K562 (cell line): ENCODE measurements around the gene TSC22D2. TPM values are rescaled to one million over a fixed set of nuclear protein-coding genes. Genes with fewer than 3 reads are reported as not detected.

Experiments
- CHD2 ChIP-seq: IDR thresholded peaks from 2 replicates; pipeline ENCODE4 v1.6.1; 2011; ENCODE audit warnings: low read depth, low read length
- DACH1 ChIP-seq: fragments of 450-650 bp; IDR thresholded peaks from 2 replicates; pipeline ENCODE4 v1.6.1; 2018; ENCODE audit not compliant: partially characterized antibody
- DNMT1 ChIP-seq: fragments of 450-650 bp; IDR thresholded peaks from 2 replicates; pipeline ENCODE4 v1.6.1; 2016; ENCODE audit warnings: antibody characterized with exemption, mild to moderate bottlenecking
- ILF3 ChIP-seq: fragments of 450-650 bp; IDR thresholded peaks from 2 replicates; pipeline ENCODE4 v1.6.1; 2018; ENCODE audit warnings: antibody characterized with exemption, mild to moderate bottlenecking, moderate library complexity, borderline replicate concordance
- KAT2B ChIP-seq: IDR thresholded peaks from one replicate; pipeline ENCODE4 v1.6.1; 2012; ENCODE audit warnings: low read depth, mild to moderate bottlenecking, control low read depth, inconsistent platforms, low read length, moderate library complexity
- SIN3B ChIP-seq: fragments of 450-650 bp; IDR thresholded peaks from 2 replicates; pipeline ENCODE4 v1.6.1; 2017; ENCODE audit warnings: low read depth, mild to moderate bottlenecking, moderate library complexity
- SP1 ChIP-seq: sonication (generic); formaldehyde crosslinking; IDR thresholded peaks from 2 replicates; pipeline ENCODE4 v1.8.1; 2022; ENCODE audit warnings: mild to moderate bottlenecking, missing genetic modification reagents
- TAF15 ChIP-seq: fragments of 200-400 bp; formaldehyde crosslinking; IDR thresholded peaks from 2 replicates; pipeline ENCODE4 v1.6.1; 2017; ENCODE audit warnings: mild to moderate bottlenecking, low read depth, low read length, moderate library complexity
- ZBTB8A ChIP-seq: fragments of 450-650 bp; IDR thresholded peaks from 2 replicates; pipeline ENCODE4 v1.6.1; 2018; ENCODE audit warnings: mild to moderate bottlenecking, moderate library complexity; ENCODE audit not compliant: partially characterized antibody
- ZEB2 ChIP-seq: fragments of 450-650 bp; IDR thresholded peaks from 2 replicates; pipeline ENCODE4 v1.6.1; 2016
- ZKSCAN3 ChIP-seq: fragments of 250-450 bp; sonication (Bioruptor Pico); IDR thresholded peaks from 2 replicates; pipeline ENCODE4 v1.4.0; 2020
- ZNF143 ChIP-seq: sonication (generic); formaldehyde crosslinking; IDR thresholded peaks from 2 replicates; pipeline ENCODE4 v1.9.0; 2022; ENCODE audit warnings: mild to moderate bottlenecking, missing genetic modification reagents
- ZNF197 ChIP-seq: fragments of 200-800 bp; sonication (Bioruptor generic); IDR thresholded peaks from 2 replicates; pipeline ENCODE4 v1.6.1; 2016; ENCODE audit warnings: low read depth, missing genetic modification characterization, missing compliant biosample characterization
- polyA plus RNA-seq, 8 experiments: library from polyadenylated mRNA; depleted of rRNA in 4 of 8; stranded (reverse) in 5 of 8; unstranded in 3 of 8; fragments of >200 nt; fragmentation: Nextera tagmentation in 2 of 8; fragmentation: Illumina TruSeq in 1 of 8; extraction: Ambion mirVana in 2 of 8; extraction: Trizol in 1 of 8; gene quantifications; 2 replicates each; pipeline versions ENCODE4 v1.2.1 to v1.2.3, GENCODE V29; 2011 to 2014; ENCODE audit warnings: inconsistent platforms in 1 of 8, missing spikeins in 1 of 8
- total RNA-seq, 7 experiments: library from RNA; depleted of rRNA in 6 of 7; stranded (reverse); fragments of >200 nt in 6 of 7; fragmentation: Illumina TruSeq in 2 of 7; extraction: Trizol in 2 of 7; gene quantifications; 2 replicates each; pipeline versions ENCODE4 v1.2.1 to v1.2.3, GENCODE V29; 2011 to 2021; ENCODE audit warnings: low replicate concordance in 1 of 7
- TF ChIP-seq, protein P1 (sequence below): fragments of 450-650 bp; IDR thresholded peaks from 2 replicates; pipeline ENCODE4 v1.6.1; 2016; ENCODE audit warnings: missing biosample characterization, missing genetic modification characterization
- TF ChIP-seq, protein P2 (sequence below): fragments of 250-450 bp; sonication (Bioruptor Pico); IDR thresholded peaks from 2 replicates; pipeline ENCODE4 v1.5.0; 2021; ENCODE audit warnings: mild to moderate bottlenecking, borderline replicate concordance
- TF ChIP-seq, protein P3 (sequence below): fragments of 450-650 bp; formaldehyde crosslinking; IDR thresholded peaks from 2 replicates; pipeline ENCODE4 v1.4.0; 2020; ENCODE audit warnings: mild to moderate bottlenecking, moderate library complexity
- TF ChIP-seq, protein P4 (sequence below): fragments of 200-800 bp; sonication (Bioruptor generic); IDR thresholded peaks from 2 replicates; pipeline ENCODE4 v1.6.1; 2017; ENCODE audit warnings: missing genetic modification characterization, missing compliant biosample characterization
- TF ChIP-seq, protein P5 (sequence below): fragments of 250-450 bp; sonication (Bioruptor Pico); IDR thresholded peaks from 2 replicates; pipeline ENCODE4 v1.4.0; 2020; ENCODE audit warnings: mild to moderate bottlenecking

The TSC22D2 gene
- total and polyA plus RNA-seq, 9 of the 15 experiments (the other 6 are each of a cell fraction or from before 2014, with no cell fraction given) = 5.5 to 44.0 (median 19.3) TPM

DNA sequence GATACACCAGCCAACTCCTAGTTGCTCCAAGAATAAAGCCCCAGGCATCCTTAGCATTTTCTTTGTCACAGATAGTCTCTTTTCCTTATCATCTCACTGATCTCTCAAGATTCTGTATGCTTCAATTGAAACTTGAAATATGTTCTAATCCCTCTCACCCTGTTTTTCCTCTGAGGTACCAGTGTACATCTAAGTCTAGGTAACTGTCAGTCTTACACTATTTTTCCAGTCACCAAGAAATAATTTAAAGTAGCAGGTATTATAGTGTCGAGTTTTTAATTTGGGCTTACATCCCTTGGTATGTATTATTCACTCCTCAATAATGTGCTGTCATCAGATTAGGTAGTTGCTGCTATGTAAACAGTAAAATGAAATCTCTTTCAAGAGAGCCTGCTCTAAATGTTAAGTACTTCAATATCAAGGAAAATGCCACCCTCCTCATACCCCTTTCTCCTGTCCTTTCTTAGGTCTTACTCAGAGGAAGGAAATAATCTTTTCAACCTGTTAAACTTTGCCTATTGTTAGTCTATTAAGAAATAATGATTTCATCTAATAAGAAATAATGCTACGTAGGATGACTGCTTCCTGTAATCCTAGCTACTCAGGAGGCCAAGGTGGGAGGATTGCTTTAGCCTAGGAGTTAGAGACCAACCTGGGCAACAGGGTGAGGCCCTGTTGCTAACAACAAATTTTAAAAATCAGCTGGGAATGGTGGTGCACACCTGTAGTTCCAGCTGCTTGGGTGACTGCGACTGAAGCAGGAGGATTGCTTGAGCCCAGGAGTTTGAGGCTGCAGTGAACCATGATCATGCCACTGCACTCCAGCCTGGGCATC is 39.8 kb downstream of the TSC22D2 start (continued):
- TF ChIP-seq ILF3 (no peak), SP1 (CRISPR knock-in tag) (no peak), ZNF197 (CRISPR knock-in tag) (no peak), ZNF143 (CRISPR knock-in tag) (no peak), SIN3B (no peak), CHD2 (no peak), ZBTB8A (no peak), TAF15 (no peak), ZKSCAN3 (CRISPR knock-in tag) (no peak), DACH1 (peak; percentile 45), KAT2B (no peak), ZEB2 (no peak), DNMT1 (no peak)
- TF ChIP-seq, protein P1, sequence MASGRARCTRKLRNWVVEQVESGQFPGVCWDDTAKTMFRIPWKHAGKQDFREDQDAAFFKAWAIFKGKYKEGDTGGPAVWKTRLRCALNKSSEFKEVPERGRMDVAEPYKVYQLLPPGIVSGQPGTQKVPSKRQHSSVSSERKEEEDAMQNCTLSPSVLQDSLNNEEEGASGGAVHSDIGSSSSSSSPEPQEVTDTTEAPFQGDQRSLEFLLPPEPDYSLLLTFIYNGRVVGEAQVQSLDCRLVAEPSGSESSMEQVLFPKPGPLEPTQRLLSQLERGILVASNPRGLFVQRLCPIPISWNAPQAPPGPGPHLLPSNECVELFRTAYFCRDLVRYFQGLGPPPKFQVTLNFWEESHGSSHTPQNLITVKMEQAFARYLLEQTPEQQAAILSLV (tag) = no peak
- TF ChIP-seq, protein P2, sequence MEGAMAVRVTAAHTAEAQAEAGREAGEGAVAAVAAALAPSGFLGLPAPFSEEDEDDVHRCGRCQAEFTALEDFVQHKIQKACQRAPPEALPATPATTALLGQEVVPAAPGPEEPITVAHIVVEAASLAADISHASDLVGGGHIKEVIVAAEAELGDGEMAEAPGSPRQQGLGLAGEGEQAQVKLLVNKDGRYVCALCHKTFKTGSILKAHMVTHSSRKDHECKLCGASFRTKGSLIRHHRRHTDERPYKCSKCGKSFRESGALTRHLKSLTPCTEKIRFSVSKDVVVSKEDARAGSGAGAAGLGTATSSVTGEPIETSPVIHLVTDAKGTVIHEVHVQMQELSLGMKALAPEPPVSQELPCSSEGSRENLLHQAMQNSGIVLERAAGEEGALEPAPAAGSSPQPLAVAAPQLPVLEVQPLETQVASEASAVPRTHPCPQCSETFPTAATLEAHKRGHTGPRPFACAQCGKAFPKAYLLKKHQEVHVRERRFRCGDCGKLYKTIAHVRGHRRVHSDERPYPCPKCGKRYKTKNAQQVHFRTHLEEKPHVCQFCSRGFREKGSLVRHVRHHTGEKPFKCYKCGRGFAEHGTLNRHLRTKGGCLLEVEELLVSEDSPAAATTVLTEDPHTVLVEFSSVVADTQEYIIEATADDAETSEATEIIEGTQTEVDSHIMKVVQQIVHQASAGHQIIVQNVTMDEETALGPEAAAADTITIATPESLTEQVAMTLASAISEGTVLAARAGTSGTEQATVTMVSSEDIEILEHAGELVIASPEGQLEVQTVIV = no peak
- TF ChIP-seq, protein P3, sequence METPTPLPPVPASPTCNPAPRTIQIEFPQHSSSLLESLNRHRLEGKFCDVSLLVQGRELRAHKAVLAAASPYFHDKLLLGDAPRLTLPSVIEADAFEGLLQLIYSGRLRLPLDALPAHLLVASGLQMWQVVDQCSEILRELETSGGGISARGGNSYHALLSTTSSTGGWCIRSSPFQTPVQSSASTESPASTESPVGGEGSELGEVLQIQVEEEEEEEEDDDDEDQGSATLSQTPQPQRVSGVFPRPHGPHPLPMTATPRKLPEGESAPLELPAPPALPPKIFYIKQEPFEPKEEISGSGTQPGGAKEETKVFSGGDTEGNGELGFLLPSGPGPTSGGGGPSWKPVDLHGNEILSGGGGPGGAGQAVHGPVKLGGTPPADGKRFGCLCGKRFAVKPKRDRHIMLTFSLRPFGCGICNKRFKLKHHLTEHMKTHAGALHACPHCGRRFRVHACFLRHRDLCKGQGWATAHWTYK = no peak
- TF ChIP-seq, protein P4, sequence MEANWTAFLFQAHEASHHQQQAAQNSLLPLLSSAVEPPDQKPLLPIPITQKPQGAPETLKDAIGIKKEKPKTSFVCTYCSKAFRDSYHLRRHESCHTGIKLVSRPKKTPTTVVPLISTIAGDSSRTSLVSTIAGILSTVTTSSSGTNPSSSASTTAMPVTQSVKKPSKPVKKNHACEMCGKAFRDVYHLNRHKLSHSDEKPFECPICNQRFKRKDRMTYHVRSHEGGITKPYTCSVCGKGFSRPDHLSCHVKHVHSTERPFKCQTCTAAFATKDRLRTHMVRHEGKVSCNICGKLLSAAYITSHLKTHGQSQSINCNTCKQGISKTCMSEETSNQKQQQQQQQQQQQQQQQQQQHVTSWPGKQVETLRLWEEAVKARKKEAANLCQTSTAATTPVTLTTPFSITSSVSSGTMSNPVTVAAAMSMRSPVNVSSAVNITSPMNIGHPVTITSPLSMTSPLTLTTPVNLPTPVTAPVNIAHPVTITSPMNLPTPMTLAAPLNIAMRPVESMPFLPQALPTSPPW (CRISPR knock-in tag) = no peak
- TF ChIP-seq, protein P5, sequence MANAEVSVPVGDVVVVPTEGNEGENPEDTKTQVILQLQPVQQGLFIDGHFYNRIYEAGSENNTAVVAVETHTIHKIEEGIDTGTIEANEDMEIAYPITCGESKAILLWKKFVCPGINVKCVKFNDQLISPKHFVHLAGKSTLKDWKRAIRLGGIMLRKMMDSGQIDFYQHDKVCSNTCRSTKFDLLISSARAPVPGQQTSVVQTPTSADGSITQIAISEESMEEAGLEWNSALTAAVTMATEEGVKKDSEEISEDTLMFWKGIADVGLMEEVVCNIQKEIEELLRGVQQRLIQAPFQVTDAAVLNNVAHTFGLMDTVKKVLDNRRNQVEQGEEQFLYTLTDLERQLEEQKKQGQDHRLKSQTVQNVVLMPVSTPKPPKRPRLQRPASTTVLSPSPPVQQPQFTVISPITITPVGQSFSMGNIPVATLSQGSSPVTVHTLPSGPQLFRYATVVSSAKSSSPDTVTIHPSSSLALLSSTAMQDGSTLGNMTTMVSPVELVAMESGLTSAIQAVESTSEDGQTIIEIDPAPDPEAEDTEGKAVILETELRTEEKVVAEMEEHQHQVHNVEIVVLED (CRISPR knock-in tag) = no peak
